Peyer's patch (tissue), 4 donors: ENCODE data around the gene EFEMP2. TPM values are rescaled to one million over a fixed set of nuclear protein-coding genes. Genes with fewer than 3 reads are reported as not detected.

Experiments used
- DNase-seq, 3 donors: peaks; one replicate each; pipeline ENCODE4 v3.0.0-alpha.2; 2017 to 2019
- H3K27ac ChIP-seq, 4 donors: fragments of 200-600 bp; sonication (generic); one replicate each; pipeline ENCODE4 v1.5.1; 2016 to 2019
- H3K27me3 ChIP-seq, 2 donors: fragments of 200-600 bp; sonication (generic); one replicate each; pipeline ENCODE4 v1.5.1; 2019
- H3K36me3 ChIP-seq, 3 donors: fragments of 200-600 bp; sonication (generic); one replicate each; pipeline ENCODE4 v1.5.1; 2016 to 2019
- H3K4me1 ChIP-seq, 4 donors: fragments of 200-600 bp; sonication (generic); one replicate each; pipeline ENCODE4 v1.5.1; 2016 to 2019
- H3K4me3 ChIP-seq, 4 donors: fragments of 200-600 bp; sonication (generic); 1 replicate in 3 of 4; 2 replicates in 1 of 4; pipeline ENCODE4 v1.5.1; 2016 to 2019; ENCODE audit warnings: mild to moderate bottlenecking in 1 of 4
- H3K9me3 ChIP-seq, 4 donors: fragments of 200-600 bp; sonication (generic); one replicate each; pipeline ENCODE4 v1.5.1; 2016 to 2019; ENCODE audit warnings: mild to moderate bottlenecking in 1 of 4
- CTCF ChIP-seq, 6 experiments: fragments of 450-650 bp in 4 of 6; fragments of 200-600 bp in 2 of 6; sonication (generic) in 1 of 6; IDR thresholded peaks; one replicate each; pipeline ENCODE4 v1.5.1; 2017 to 2019; ENCODE audit warnings: antibody characterized with exemption in 6 of 6, mild to moderate bottlenecking in 3 of 6, moderate library complexity in 1 of 6
- POLR2A ChIP-seq, 2 donors: fragments of 450-650 bp; IDR thresholded peaks; one replicate each; pipeline ENCODE4 v1.5.1; 2017; ENCODE audit warnings: antibody characterized with exemption in 2 of 2, mild to moderate bottlenecking in 2 of 2, moderate library complexity in 2 of 2
- total RNA-seq, 4 donors: library from RNA; depleted of rRNA; stranded (reverse); fragments of >200 nt; gene quantifications; one replicate each; pipeline ENCODE4 v1.1.0, GENCODE V29; 2016

Gene EFEMP2
- total RNA-seq, 4 donors from 2014 or later = 4.4 to 75.1 (median 12.1) TPM

GRCh38 chr11:65860278-65861164 lies 12.1 kb downstream of the EFEMP2 start, which contains the start of gene MUS81:
Gene MUS81 (plus strand): TSS chr11:65860433. CDS start chr11:65860754, 321 bp downstream.
- TF ChIP-seq CTCF (IDR thresholded peaks at IDR 0.05) (peak; percentile 88 to 96 (median 93)), POLR2A (IDR thresholded peaks at IDR 0.05) (peak; percentile 77 to 88)
- DNase-seq = peak; percentile 97 to 99 (median 98)
- H3K9me3 ChIP-seq = no peaks in the 10 kb centered on the region
- H3K4me3 ChIP-seq = peak within 1 kb of the TSS; percentile 80 to 97 (median 90)
- H3K27ac ChIP-seq = peak within 1 kb of the TSS; percentile 95 to 99 (median 97)
- peaks cover 0 to 47% (median 0%) of the 10 kb centered on the region in 3 donors for H3K36me3 ChIP-seq
- peaks cover 0 to 35% (median 18%) of the 10 kb centered on the region in 4 donors for H3K4me1 ChIP-seq
- H3K27me3 ChIP-seq = no peaks in the 10 kb centered on the region

DNA sequence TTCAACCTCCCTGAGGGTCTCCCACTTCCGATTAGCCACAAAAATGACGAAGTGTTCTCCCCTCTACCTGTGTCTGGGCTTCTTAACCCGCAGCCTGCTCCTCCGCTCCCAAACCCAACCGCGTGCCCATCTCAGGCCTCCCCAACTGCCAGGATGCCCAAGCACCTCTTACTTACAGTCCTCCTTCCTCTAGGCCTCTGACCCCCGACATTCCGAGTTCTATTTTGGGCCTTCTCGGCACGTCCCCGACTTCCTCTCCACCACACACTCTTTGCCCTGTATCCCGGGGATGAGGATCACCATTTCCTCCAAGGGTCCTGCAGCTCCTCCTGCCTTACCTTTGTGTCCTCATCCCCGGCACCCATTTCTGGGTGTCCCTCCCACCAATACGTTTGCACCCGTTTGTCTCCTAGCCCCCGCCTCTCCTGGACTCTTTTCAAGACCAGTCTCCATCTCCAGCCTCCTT lies 12.8 kb downstream of the EFEMP2 start:
- Histone ChIP-seq H3K4me1 (peaks cover 0 to 42% (median 19%) of the 10 kb centered on the region in 4 donors), H3K4me3 (peak overlapping the region; percentile 80 to 97 (median 90)), H3K9me3 (no peaks in the 10 kb centered on the region), H3K27ac (peak overlapping the region; percentile 95 to 99 (median 97)), H3K36me3 (peaks cover 0 to 47% (median 0%) of the 10 kb centered on the region in 3 donors), H3K27me3 (no peaks in the 10 kb centered on the region)
- no peak for TF ChIP-seq POLR2A (IDR thresholded peaks at IDR 0.05)
- TF ChIP-seq CTCF (IDR thresholded peaks at IDR 0.05) = no peak
- peak in 2 of 3 donors; percentile 46 to 65 for DNase-seq

GRCh38 chr11:65859095-65859811 lies 13.3 kb downstream of the EFEMP2 start:
- H3K36me3 ChIP-seq = peaks cover 0 to 47% (median 0%) of the 10 kb centered on the region in 3 donors
- H3K4me3 ChIP-seq = peak overlapping the region; percentile 80 to 97 (median 90)
- no peaks in the 10 kb centered on the region for H3K27me3 ChIP-seq
- H3K9me3 ChIP-seq = no peaks in the 10 kb centered on the region
- H3K27ac ChIP-seq = peak overlapping the region; percentile 95 to 99 (median 97)
- TF ChIP-seq CTCF (IDR thresholded peaks at IDR 0.05) (peak in 2 of 6 experiments; percentile 7 to 25), POLR2A (IDR thresholded peaks at IDR 0.05) (peak; percentile 83 to 89)
- peak; percentile 98 to 100 (median 100) for DNase-seq
- peaks cover 0 to 46% (median 19%) of the 10 kb centered on the region in 4 donors for H3K4me1 ChIP-seq

DNA sequence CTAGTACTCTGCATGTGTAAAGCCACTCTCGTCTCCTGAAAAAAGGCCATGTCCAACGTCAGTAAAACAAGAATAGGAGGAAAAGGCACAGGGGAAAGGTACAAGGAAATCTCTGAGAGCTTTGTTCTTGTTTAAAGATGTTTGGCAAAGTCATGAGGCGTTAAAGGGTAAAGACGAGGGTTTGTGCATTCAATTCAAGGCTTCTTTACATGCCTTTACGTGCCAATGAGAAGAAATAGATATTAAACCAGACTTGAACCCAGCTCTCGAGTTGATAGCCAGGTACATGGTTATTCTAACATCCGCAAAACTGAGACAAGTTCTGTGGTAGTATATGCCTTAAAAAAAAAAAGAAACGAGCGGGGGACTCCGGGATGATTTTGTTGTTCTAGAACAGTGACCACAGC lies 13.9 kb downstream of the EFEMP2 start:
- Histone ChIP-seq H3K4me3 (peak overlapping the region; percentile 80 to 97 (median 90)), H3K9me3 (no peaks in the 10 kb centered on the region), H3K4me1 (peaks cover 0 to 47% (median 19%) of the 10 kb centered on the region in 4 donors), H3K36me3 (peaks cover 0 to 47% (median 0%) of the 10 kb centered on the region in 3 donors), H3K27ac (peak overlapping the region; percentile 95 to 99 (median 97)), H3K27me3 (no peaks in the 10 kb centered on the region)
- TF ChIP-seq POLR2A (IDR thresholded peaks at IDR 0.05) (no peak), CTCF (IDR thresholded peaks at IDR 0.05) (no peak)
- DNase-seq = no peak
